GM21381 (cell line): ENCODE measurements around the gene TRAP1.
"Not testable (repeated sequence)": the region's sequence is repeated elsewhere in the genome, so short reads cannot be mapped to it uniquely, and the experiment has no call there.

Experiments used
- ATAC-seq: cut with Tn5 transposase; IDR thresholded peaks from one replicate; pipeline ENCODE4 v1.9.1; 2021; ENCODE audit warnings: mild to moderate bottlenecking, moderate library complexity; ENCODE audit not compliant: unreplicated experiment

Gene TRAP1

GRCh38 chr16:3618769-3619141, 98.6 kb downstream of the TRAP1 start:
- ATAC-seq = no peak

- no peak for ATAC-seq
Measured at GRCh38 chr16:3612510-3613466, 104.5 kb downstream of the TRAP1 start.

- ATAC-seq = peak; percentile 85
Measured at GRCh38 chr16:3611146-3611975, 106.0 kb downstream of the TRAP1 start, which contains the start of gene SLX4. Gene SLX4, minus strand, starts transcription at chr16:3611606. Its CDS starts 2,642 bp downstream, at chr16:3608964.

- ATAC-seq = no peak
Measured at GRCh38 chr16:3610698-3611145, 106.6 kb downstream of the TRAP1 start.

- ATAC-seq = no peak
Measured at GRCh38 chr16:3609895-3610697, 107.2 kb downstream of the TRAP1 start.

GRCh38 chr16:3608976-3609375, 108.3 kb downstream of the TRAP1 start:
- ATAC-seq = not testable (repeated sequence)

GRCh38 chr16:3608069-3608468, 109.3 kb downstream of the TRAP1 start:
- ATAC-seq = no peak
